ENCODE measurements around the gene GLI2. TPM values are rescaled to one million over a fixed set of nuclear protein-coding genes. Genes with fewer than 3 reads are reported as not detected.

The GLI2 gene
- total RNA-seq, 2 donors from 2014 or later = 17.0 to 24.2 TPM

DNA sequence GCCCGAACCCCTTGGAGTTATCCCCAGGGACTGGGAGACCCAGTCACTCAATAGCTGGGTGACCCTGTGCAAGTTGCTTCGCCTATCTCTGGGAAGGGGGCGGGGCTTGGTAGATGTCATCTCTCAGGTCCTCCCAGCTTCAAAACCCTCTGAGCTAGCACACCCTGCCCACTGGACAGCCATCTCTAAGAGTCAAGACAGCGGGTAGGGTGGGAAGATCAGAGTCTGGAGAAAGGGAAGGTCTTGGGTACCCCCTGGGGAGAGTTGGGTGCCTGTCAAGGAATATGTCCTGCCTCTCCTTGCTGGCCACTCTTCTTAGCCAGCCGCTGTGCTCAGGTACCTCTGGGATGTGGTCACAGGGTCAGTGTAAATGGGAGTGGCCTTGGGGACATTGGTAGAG lies 8.0 kb downstream of the GLI2 start:
- Mint-ChIP-seq H3K4me1 (peaks cover 36% of the 10 kb centered on the region), H3K36me3 (ENCODE audit: low read depth) (no peaks in the 10 kb centered on the region), H3K27me3 (ENCODE audit: insufficient read depth) (no peaks in the 10 kb centered on the region), H3K27ac (no peak overlapping the region), H3K4me3 (no peak overlapping the region), H3K9me3 (no peaks in the 10 kb centered on the region)
- 94% methylated on average over 5 of the region's 5 CpGs for WGBS, 2 experiments (ENCODE audit: insufficient coverage in 1 of 2, insufficient read length in 1 of 2)
- H3K4me3 ChIP-seq (ENCODE audit: low read length) = no peak overlapping the region
- peaks cover 9% of the 10 kb centered on the region for H3K4me1 ChIP-seq (ENCODE audit: control insufficient read depth, insufficient read depth, low read length)
- H3K36me3 ChIP-seq (ENCODE audit: control insufficient read depth, insufficient read depth, low read length) = no peaks in the 10 kb centered on the region
- peak; percentile 45 for DNase-seq
- H3K9ac ChIP-seq (ENCODE audit: extremely low read depth, low read length, poor library complexity, severe bottlenecking) = no peak overlapping the region
- peak overlapping the region; percentile 98 for H3K27ac ChIP-seq (ENCODE audit: low read depth, low read length)
- no peaks in the 10 kb centered on the region for H3K9me3 ChIP-seq (ENCODE audit: control insufficient read depth, low read length)
- TF ChIP-seq, protein P1, sequence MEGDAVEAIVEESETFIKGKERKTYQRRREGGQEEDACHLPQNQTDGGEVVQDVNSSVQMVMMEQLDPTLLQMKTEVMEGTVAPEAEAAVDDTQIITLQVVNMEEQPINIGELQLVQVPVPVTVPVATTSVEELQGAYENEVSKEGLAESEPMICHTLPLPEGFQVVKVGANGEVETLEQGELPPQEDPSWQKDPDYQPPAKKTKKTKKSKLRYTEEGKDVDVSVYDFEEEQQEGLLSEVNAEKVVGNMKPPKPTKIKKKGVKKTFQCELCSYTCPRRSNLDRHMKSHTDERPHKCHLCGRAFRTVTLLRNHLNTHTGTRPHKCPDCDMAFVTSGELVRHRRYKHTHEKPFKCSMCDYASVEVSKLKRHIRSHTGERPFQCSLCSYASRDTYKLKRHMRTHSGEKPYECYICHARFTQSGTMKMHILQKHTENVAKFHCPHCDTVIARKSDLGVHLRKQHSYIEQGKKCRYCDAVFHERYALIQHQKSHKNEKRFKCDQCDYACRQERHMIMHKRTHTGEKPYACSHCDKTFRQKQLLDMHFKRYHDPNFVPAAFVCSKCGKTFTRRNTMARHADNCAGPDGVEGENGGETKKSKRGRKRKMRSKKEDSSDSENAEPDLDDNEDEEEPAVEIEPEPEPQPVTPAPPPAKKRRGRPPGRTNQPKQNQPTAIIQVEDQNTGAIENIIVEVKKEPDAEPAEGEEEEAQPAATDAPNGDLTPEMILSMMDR (conservative IDR thresholded peaks at IDR 0.05) = no peak
- H3K27me3 ChIP-seq (ENCODE audit: control insufficient read depth, insufficient read depth, low read length, poor library complexity, severe bottlenecking) = no peaks in the 10 kb centered on the region

DNA sequence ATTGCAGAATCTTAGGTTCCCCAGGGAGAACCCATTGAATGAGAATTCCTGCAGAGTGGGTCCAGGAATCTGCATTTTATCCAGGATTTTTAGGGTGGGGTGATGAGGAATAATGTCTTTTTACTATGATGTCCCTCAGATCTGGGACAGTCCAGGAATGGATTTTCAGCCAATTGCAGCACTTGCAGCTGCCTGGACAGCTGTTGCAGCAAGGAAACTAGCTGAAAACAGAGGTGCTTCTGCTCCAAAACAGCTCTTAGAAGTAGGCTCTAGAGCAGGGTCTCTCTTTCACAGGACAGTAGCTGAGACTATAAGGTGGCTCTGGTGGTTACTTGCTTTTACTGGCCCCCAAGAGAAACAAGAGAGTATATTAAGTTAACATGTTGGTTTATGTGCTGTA lies 9.1 kb downstream of the GLI2 start:
- no peaks in the 10 kb centered on the region for H3K27me3 ChIP-seq (ENCODE audit: control insufficient read depth, insufficient read depth, low read length, poor library complexity, severe bottlenecking)
- Mint-ChIP-seq H3K4me3 (no peak overlapping the region), H3K36me3 (ENCODE audit: low read depth) (no peaks in the 10 kb centered on the region), H3K27ac (no peak overlapping the region), H3K4me1 (peaks cover 24% of the 10 kb centered on the region), H3K27me3 (ENCODE audit: insufficient read depth) (no peaks in the 10 kb centered on the region), H3K9me3 (no peaks in the 10 kb centered on the region)
- no peak overlapping the region for H3K9ac ChIP-seq (ENCODE audit: extremely low read depth, low read length, poor library complexity, severe bottlenecking)
- H3K27ac ChIP-seq (ENCODE audit: low read depth, low read length) = no peak overlapping the region
- H3K4me3 ChIP-seq (ENCODE audit: low read length) = no peak overlapping the region
- peak; percentile 36 for DNase-seq
- H3K4me1 ChIP-seq (ENCODE audit: control insufficient read depth, insufficient read depth, low read length) = no peaks in the 10 kb centered on the region
- TF ChIP-seq, protein P1 (conservative IDR thresholded peaks at IDR 0.05) = no peak
- no peaks in the 10 kb centered on the region for H3K9me3 ChIP-seq (ENCODE audit: control insufficient read depth, low read length)
- H3K36me3 ChIP-seq (ENCODE audit: control insufficient read depth, insufficient read depth, low read length) = no peaks in the 10 kb centered on the region

DNA sequence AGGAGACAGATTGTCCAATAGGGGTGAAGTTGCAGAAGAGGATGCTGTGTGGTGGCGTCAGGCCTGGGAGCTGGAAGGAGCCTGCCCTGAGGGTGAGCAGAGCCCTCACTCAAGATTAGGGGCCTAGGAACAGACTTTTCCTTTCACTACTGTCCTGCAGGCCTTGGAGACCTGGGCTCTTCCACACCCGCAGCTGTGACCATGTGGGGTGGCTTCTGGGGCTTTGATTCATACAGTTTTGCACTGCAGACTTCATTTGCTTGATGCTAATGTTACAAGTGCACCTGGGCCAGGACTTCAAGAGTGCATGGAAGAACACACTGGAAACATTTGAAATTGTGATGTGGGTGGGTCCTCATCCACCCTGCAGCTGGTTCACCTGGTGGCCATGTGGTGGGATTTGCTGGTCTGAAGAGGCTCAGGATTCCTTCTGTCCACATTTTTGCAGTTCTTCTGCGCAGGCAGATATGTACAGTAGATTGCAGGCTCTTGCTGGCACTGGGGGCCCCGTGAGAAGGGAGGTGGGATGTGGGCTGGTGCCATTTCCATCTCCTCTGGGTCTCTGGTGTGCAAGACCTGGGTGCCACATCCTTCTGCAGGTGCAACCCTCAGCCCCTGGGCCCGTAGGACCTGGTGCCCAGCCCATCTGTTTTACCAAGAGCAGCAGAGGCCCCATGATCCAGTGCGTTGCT lies 9.9 kb downstream of the GLI2 start:
- Histone ChIP-seq H3K36me3 (ENCODE audit: control insufficient read depth, insufficient read depth, low read length) (no peaks in the 10 kb centered on the region), H3K9me3 (ENCODE audit: control insufficient read depth, low read length) (no peaks in the 10 kb centered on the region), H3K27ac (ENCODE audit: low read depth, low read length) (no peak overlapping the region), H3K9ac (ENCODE audit: extremely low read depth, low read length, poor library complexity, severe bottlenecking) (no peak overlapping the region), H3K4me1 (ENCODE audit: control insufficient read depth, insufficient read depth, low read length) (no peaks in the 10 kb centered on the region), H3K4me3 (ENCODE audit: low read length) (no peak overlapping the region), H3K27me3 (ENCODE audit: control insufficient read depth, insufficient read depth, low read length, poor library complexity, severe bottlenecking) (no peaks in the 10 kb centered on the region)
- Mint-ChIP-seq H3K27me3 (ENCODE audit: insufficient read depth) (no peaks in the 10 kb centered on the region), H3K4me3 (no peak overlapping the region), H3K9me3 (no peaks in the 10 kb centered on the region), H3K4me1 (peaks cover 19% of the 10 kb centered on the region), H3K27ac (no peak overlapping the region), H3K36me3 (ENCODE audit: low read depth) (no peaks in the 10 kb centered on the region)
- TF ChIP-seq, protein P1 (conservative IDR thresholded peaks at IDR 0.05) = no peak
- no peak for DNase-seq
- 92 to 97% methylated on average over 5 to 6 of the region's 6 CpGs for WGBS, 2 experiments (ENCODE audit: insufficient coverage in 1 of 2, insufficient read length in 1 of 2)
